ENCODE measurements around the gene UMODL1. TPM values are rescaled to one million over a fixed set of nuclear protein-coding genes. Genes with fewer than 3 reads are reported as not detected.

Gene UMODL1
- total RNA-seq, 1 experiment from 2014 or later, result 0.30 TPM

GRCh38 chr21:42149656-42150473, 78.7 kb downstream of the UMODL1 start:
- no peaks in the 10 kb centered on the region for H3K27me3 ChIP-seq
- H3K4me3 ChIP-seq, result no peak overlapping the region
- H3K9me3 ChIP-seq (replicated peaks), result no peaks in the 10 kb centered on the region
- no peak overlapping the region for H3K27ac ChIP-seq
- H3K4me1 ChIP-seq, result peaks cover 7% of the 10 kb centered on the region
- H3K36me3 ChIP-seq, result no peaks in the 10 kb centered on the region
- DNase-seq, result no peak

- H3K27me3 ChIP-seq, result no peaks in the 10 kb centered on the region
- H3K36me3 ChIP-seq, result no peaks in the 10 kb centered on the region
- H3K4me3 ChIP-seq, result no peak overlapping the region
- H3K27ac ChIP-seq, result no peak overlapping the region
- no peak for DNase-seq
- no peaks in the 10 kb centered on the region for H3K9me3 ChIP-seq (replicated peaks)
- peaks cover 14% of the 10 kb centered on the region for H3K4me1 ChIP-seq
Observed at GRCh38 chr21:42150474-42151085, 79.5 kb downstream of the UMODL1 start.

GRCh38 chr21:42151148-42151947, 80.2 kb downstream of the UMODL1 start:
- H3K27ac ChIP-seq, result no peak overlapping the region
- DNase-seq, result no peak
- no peaks in the 10 kb centered on the region for H3K36me3 ChIP-seq
- H3K4me1 ChIP-seq, result peaks cover 15% of the 10 kb centered on the region
- no peak overlapping the region for H3K4me3 ChIP-seq
- no peaks in the 10 kb centered on the region for H3K27me3 ChIP-seq
- no peaks in the 10 kb centered on the region for H3K9me3 ChIP-seq (replicated peaks)

- Histone ChIP-seq H3K4me1 (peaks cover 21% of the 10 kb centered on the region), H3K27me3 (no peaks in the 10 kb centered on the region), H3K27ac (no peak overlapping the region), H3K9me3 (replicated peaks) (no peaks in the 10 kb centered on the region), H3K36me3 (no peaks in the 10 kb centered on the region), H3K4me3 (no peak overlapping the region)
- no peak for DNase-seq
Observed at GRCh38 chr21:42151948-42152220, 80.8 kb downstream of the UMODL1 start.

GRCh38 chr21:42153046-42153686, 82.0 kb downstream of the UMODL1 start:
- H3K27ac ChIP-seq, result no peak overlapping the region
- no peaks in the 10 kb centered on the region for H3K27me3 ChIP-seq
- peaks cover 28% of the 10 kb centered on the region for H3K4me1 ChIP-seq
- DNase-seq, result no peak
- no peaks in the 10 kb centered on the region for H3K36me3 ChIP-seq
- H3K9me3 ChIP-seq (replicated peaks), result no peaks in the 10 kb centered on the region
- H3K4me3 ChIP-seq, result no peak overlapping the region

GRCh38 chr21:42153746-42154145, 82.6 kb downstream of the UMODL1 start:
- no peaks in the 10 kb centered on the region for H3K9me3 ChIP-seq (replicated peaks)
- DNase-seq, result no peak
- no peak overlapping the region for H3K4me3 ChIP-seq
- H3K4me1 ChIP-seq, result peaks cover 28% of the 10 kb centered on the region
- H3K27ac ChIP-seq, result no peak overlapping the region
- no peaks in the 10 kb centered on the region for H3K36me3 ChIP-seq
- H3K27me3 ChIP-seq, result no peaks in the 10 kb centered on the region

- Histone ChIP-seq H3K4me3 (no peak overlapping the region), H3K9me3 (replicated peaks) (no peaks in the 10 kb centered on the region), H3K36me3 (no peaks in the 10 kb centered on the region), H3K27me3 (no peaks in the 10 kb centered on the region), H3K27ac (no peak overlapping the region), H3K4me1 (peaks cover 28% of the 10 kb centered on the region)
- peak; percentile 39 to 52 for DNase-seq
Observed at GRCh38 chr21:42154237-42155044, 83.3 kb downstream of the UMODL1 start.

- Histone ChIP-seq H3K27ac (no peak overlapping the region), H3K4me1 (peaks cover 28% of the 10 kb centered on the region), H3K4me3 (no peak overlapping the region), H3K9me3 (replicated peaks) (no peaks in the 10 kb centered on the region), H3K36me3 (no peaks in the 10 kb centered on the region), H3K27me3 (no peaks in the 10 kb centered on the region)
- DNase-seq, result peak in 1 of 2 experiments; percentile 30
Observed at GRCh38 chr21:42155045-42155855, 84.1 kb downstream of the UMODL1 start.

GRCh38 chr21:42156690-42157605, 85.8 kb downstream of the UMODL1 start:
- peak overlapping the region; percentile 54 for H3K27ac ChIP-seq
- peak; percentile 82 to 91 for DNase-seq
- no peaks in the 10 kb centered on the region for H3K9me3 ChIP-seq (replicated peaks)
- H3K4me3 ChIP-seq, result peak overlapping the region; percentile 14
- no peaks in the 10 kb centered on the region for H3K27me3 ChIP-seq
- H3K36me3 ChIP-seq, result no peaks in the 10 kb centered on the region
- H3K4me1 ChIP-seq, result peaks cover 28% of the 10 kb centered on the region

- Histone ChIP-seq H3K4me1 (peaks cover 28% of the 10 kb centered on the region), H3K27ac (peak overlapping the region; percentile 54), H3K9me3 (replicated peaks) (no peaks in the 10 kb centered on the region), H3K36me3 (no peaks in the 10 kb centered on the region), H3K4me3 (peak overlapping the region; percentile 14), H3K27me3 (no peaks in the 10 kb centered on the region)
- peak; percentile 28 to 63 for DNase-seq
Observed at GRCh38 chr21:42157606-42158310, 86.6 kb downstream of the UMODL1 start.

- no peaks in the 10 kb centered on the region for H3K36me3 ChIP-seq
- no peaks in the 10 kb centered on the region for H3K27me3 ChIP-seq
- H3K4me1 ChIP-seq, result peaks cover 28% of the 10 kb centered on the region
- no peak overlapping the region for H3K27ac ChIP-seq
- H3K9me3 ChIP-seq (replicated peaks), result no peaks in the 10 kb centered on the region
- H3K4me3 ChIP-seq, result no peak overlapping the region
- DNase-seq, result no peak
Observed at GRCh38 chr21:42158846-42159245, 87.7 kb downstream of the UMODL1 start.

- Histone ChIP-seq H3K9me3 (replicated peaks) (no peaks in the 10 kb centered on the region), H3K36me3 (no peaks in the 10 kb centered on the region), H3K4me1 (peaks cover 24% of the 10 kb centered on the region), H3K27me3 (no peaks in the 10 kb centered on the region), H3K4me3 (no peak overlapping the region), H3K27ac (no peak overlapping the region)
- no peak for DNase-seq
Observed at GRCh38 chr21:42159560-42160110, 88.5 kb downstream of the UMODL1 start.
